Renal cortical epithelial cell (primary cell): ENCODE data around the gene SPACA4. TPM values are rescaled to one million over a fixed set of nuclear protein-coding genes. Genes with fewer than 3 reads are reported as not detected.

ENCODE experiments used
- DNase-seq: peaks from one replicate; pipeline ENCODE4 v3.0.0-alpha.2; 2011; ENCODE audit warnings: low read depth
- total RNA-seq: library from RNA; depleted of rRNA; stranded (reverse); fragments of >200 nt; gene quantifications from 2 replicates; pipeline ENCODE4 v1.2.3, GENCODE V29; 2014

SPACA4 gene
- total RNA-seq, 1 donor from 2014 or later, result not detected

DNA sequence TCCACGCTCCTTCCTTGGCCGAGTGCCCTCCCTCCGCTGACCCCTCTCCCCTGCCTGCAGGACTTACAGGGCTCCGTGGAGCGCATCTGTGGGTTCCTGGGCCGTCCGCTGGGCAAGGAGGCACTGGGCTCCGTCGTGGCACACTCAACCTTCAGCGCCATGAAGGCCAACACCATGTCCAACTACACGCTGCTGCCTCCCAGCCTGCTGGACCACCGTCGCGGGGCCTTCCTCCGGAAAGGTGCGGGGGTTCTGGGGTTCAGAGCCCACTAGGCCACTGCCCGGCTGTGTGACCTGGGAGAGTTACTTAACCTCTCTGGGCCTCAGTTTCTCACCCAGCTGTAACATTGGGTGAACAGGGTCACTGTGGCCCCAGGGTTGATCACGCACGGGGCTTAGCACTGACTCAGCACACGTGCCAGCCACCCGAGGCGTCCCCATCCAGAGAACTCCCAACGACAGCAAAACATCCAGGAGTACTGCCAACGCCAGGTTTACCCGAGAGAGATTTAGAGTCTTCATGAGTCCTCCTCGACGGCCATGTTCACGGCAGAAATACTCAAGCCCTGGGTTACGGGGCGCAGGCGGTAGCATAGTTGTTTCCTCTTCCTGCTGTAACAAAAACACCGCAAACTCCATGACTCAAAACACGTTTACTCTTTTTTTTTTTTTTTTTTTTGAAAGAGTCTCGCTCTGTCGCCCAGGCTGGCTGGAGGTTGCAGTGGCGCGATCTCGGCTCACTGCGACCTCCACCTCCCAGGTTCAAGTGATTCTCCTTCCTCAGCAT is 9.7 kb upstream of the SPACA4 start:
- DNase-seq, result peak; percentile 31

DNA sequence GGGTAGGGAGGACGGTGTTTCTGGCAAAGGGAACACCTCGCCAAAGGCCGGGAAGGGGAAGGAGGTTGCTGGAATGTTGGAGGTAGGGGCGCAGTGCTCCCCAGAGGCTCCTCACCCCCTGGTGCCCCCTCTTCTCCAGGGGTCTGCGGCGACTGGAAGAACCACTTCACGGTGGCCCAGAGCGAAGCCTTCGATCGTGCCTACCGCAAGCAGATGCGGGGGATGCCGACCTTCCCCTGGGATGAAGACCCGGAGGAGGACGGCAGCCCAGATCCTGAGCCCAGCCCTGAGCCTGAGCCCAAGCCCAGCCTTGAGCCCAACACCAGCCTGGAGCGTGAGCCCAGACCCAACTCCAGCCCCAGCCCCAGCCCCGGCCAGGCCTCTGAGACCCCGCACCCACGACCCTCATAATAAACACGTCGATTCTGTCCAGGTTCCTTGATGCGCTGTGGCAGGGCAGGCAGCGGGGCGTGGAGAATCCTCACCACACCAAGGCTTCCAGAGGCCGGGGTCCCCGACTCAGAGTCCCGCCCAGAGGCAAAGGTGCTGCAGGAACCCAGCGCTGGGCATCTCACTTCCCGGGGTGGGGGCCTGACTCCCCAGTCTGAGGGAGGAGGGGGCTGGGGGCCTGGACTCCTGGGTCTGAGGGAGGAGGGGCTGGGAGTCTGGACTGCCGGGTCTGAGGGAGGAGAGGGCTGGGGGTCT is 7.4 kb upstream of the SPACA4 start:
- DNase-seq, result no peak

DNA sequence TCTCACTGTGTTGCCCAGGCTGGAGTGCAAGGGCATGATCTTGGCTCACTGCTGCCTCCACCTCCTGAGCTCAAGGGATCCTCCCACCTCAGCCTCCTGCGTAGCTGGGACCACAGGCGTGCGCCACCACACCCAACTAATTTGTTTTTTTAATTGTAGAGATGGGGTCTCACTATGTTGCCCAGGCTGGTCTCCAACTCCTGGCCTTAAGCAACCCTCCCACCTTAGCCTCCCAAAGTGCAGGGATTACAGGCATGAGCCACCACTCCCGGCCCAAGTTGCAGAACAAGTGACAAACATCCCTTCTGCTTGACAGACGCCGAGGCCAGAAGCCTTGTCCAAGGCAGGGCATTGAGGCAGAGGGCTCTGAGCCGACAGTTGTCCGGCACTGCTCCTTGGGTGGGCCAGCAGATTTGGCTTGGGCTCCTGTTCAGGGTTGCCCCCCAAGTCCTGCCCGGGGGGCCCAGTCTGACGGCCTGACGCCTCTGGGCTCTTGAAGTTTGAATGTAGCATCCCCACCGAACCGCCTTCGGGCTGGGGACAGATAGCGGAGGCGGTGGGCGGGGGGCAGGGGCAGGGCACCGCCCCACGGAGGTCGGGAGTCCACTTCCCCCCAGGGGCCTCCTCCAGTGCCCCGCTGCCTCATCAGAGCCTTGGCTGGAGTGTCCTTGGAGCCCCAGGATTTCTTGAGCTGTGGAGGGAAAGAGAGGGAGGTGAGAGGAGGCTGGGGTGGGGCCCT is 5.7 kb upstream of the SPACA4 start:
- no peak for DNase-seq

DNA sequence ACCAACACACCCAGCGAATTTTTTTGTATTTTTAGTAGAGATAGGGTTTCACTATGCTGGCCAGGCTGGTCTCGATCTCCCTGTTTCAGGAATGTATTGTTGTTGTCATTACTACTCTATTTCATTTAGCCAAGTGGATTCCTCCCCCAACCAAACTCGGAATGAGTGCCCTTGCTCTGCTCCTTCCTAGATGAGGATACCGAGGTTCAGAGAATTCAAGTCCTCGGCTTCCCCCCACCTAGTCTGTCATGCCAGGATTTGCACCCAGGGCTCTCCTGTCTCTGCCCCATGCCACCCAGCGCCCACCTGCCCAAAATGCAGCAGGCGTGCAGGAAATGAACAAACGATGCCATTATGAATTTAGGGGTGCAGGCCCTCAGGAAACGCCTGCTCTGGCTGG is 3.5 kb upstream of the SPACA4 start:
- DNase-seq, result no peak

DNA sequence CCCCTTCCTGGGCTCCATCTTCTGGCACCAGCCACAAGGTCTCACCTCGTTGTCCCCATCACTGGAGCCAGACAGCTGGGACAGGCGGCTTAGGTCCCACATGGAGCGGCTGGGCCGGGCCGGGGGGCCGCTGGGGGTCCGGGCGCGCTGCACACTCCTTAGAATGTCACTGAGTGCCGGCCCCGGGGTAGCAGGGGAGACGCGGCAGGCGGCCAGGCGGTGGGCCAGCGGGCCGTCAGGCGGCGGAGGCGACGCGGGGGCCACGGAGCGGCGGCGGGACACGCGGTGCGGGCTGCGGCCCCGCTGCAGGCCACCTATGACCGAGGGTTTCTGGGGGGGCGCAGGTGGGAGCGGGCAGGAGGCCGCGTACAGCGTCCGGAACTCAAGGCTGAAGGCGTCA is 3.1 kb upstream of the SPACA4 start:
- DNase-seq, result no peak

DNA sequence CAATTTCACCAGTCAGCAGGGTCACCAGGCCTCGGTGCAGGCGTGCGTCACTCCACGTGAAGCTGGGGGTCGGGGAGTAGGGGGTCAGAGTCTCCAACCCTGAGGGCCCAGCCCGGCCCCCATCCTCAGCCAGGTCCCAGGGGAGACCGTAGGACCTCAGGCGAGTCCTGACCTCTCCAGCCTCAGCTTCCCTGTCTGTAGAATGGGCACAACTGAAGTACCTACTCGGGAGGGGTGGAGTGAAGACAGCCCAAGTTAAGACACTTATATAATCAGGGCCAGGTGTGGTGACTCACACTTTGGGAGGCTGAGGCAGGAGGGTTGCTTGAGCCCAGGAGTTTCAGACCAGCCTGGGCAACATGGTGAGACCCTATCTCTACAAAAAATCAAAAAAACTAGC is 2.7 kb upstream of the SPACA4 start:
- DNase-seq, result no peak

DNA sequence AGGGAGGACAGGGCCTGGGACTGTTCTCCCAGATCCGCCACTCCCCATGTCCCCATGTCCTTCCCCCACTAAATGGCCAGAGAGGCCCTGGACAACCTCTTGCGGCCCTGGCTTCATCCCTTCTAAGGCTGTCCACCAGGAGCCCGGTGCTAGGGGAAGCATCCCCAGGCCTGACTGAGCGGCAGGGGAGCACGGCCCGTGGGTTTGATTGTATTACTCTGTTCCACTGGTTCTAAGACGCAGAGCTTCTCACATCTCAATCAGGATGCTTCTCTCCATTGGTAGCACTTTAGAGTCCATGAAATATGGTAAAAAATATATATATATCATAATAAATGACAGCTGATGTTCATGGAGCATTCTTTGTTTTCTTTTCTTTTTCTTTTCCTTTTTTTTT is 815 bp downstream of the SPACA4 start:
- DNase-seq, result no peak

DNA sequence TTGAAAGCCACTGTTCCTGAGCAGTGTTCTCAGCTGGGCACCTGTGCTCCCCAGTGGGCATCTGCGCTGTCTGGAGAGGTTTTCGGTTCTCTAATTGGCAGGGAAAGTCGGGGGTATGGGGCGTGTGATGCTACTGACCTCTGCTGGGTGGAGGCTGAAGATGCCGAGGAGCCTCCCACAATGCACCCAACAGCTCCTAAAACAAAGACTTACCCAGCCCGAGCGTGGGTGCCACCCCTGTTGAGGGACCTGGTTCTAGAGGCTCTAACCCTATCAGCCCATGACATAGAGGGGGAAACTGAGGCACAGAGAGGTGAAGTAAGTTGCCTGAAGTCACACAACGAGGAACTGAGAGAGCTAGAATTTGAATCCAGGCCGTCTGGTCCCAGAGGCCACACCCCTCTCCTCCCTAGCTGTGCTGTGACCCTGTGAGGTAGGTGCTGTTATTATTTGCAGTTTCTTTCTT is 2.3 kb downstream of the SPACA4 start:
- no peak for DNase-seq

DNA sequence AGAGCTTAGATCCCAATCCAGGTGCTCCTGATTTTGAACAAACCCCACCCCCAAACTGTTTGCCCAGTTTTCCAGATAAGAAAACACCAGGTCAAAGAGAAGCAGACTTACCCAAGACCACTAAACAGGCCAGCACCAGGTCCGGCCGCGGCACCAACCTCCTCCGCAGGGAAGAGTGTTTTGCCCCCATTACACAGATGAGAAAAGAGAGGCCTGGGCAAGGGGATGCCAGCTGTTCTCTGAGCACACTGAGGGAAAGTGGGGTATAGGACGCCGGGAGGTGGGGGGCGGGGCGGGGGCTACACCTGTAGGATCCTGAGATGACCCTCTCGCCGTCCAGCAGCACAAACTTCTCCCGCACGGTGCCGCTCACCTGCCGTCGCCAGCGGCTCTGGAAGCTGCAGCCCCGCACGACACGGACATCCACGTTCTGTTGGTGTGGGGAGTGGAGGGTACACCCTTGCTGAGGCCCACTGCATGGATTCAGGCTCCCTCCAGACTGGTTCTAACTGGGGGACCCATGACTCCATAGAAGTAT is 3.1 kb downstream of the SPACA4 start:
- DNase-seq, result no peak

DNA sequence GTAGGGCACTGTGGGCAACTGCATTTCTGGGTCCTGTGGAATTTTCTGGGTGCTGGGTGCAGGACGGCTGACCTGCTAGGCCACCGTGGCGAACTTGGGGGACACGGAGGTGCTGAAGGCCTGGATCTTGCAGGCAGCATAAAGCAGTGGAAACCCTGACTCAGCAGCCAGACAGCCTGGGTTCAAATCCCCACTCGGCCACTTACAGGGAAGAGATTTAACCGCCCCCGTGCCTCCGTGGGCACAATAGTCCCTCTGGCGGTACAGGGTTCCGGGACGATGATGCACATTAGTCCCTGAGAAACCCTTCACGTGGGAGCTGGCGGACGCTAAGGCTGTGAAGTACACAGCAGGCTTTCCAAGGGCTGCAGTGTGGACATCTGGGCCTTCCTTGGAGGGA is 5.3 kb downstream of the SPACA4 start:
- DNase-seq, result no peak

DNA sequence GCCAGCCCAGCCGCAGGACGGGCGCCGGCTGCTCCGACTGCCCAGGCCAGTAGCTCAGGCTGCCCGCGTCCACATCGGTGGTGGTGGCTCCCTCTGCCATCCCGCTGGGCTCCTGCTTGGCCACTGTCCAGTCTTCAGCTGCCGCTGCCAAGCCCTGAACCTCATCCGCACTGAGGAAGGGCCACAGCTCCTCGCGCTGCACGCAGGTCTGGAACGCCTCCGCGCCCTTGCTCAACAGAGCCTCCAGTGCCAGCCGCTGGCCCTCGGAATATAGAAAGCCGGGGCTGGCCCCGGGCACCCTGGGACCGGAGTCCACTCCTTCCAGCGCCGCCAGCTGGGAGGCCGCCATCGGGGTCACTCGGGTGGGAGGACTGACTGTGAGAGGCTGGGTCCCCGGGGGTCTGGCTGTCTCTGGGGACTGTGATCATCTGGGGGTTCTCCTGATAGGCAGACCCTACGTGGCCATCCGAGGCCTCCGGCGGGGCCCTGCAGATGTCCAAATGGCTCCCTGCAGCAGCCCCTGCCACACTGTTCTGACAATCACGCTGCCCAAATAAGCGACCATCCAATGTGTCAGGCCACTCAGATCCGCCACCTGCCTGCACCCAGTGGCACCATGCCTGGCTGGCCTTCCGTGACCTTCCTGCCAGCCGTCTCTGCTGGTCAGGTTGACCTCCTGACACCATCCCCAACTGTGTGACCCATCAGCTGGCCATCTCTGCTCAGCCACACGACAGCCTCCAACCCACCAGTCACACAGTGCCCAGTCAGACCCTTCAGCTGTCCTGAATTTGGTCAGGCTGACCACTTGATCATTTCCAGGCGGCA is 6.7 kb downstream of the SPACA4 start:
- no peak for DNase-seq

DNA sequence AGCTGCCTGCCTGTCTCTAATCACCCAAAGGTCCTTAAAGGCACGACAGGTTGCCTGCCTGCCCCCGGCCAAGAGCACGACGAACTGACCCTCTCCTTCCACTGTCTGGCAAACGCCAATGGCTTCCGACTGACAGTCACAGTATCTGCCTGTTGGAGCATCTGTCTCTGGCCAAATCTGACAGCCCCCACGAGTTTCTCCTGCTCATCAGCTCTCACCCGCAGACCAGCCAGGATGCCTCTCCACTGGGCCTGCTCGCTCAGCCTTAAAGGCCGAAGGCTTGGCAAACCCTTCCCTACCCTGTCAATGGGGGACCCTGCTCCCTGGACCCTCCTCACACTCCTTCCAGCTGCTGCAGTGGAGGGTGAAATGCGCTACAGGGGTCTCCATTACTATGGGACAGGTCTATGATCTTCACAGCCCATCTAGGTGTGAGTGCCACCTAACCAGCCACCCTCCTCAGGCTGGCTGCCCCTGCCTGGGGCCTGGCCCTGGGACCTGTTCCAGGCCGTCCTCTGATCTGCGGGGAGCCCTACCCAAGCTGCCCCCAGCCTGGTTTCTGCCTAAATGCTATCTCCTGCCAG is 7.4 kb downstream of the SPACA4 start:
- no peak for DNase-seq

DNA sequence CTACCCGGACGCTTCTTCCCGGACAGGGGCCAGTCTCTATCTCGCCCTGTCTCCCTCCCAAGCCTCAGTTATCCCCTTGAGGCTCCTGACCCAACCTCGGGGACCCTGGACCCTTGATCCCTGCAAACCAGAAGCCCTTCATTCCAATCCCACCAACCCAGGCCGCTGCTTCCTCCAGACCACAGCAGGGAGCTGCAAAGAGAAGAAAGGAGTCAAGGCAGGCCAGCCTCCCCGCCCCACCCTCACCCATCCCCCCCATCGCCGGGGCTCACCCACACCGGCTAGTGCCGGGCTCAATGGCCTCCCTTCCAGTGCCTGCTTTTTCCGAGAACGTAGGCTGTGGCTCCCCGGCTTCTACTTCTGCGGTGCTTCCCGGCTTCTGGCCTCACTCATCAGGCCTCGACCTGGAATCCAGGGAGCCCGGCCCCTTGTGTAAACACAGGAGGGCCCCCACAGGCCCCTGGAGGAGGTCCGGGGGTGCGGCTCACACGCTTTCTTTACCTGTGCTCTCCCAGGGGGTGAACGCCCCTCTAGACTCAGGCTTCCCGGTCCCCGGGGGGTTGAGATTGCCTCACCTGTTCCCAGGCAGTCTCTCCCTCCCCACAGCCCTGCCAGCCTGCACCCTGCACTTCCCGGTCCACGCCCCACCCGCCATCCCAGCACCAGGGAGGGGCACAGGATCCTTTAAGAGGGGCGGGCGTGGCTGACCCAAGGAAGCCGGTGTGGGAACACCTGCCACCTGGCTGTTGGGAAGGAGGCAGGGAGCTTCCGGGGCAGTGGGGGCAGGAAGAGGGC is 8.1 kb downstream of the SPACA4 start, which contains the start of gene FAM83E:
FAM83E (minus strand) TSS at position 641 of the 795 bp plus-strand sequence. CDS start 1,704 bp downstream, outside the sequence.
- no peak for DNase-seq

DNA sequence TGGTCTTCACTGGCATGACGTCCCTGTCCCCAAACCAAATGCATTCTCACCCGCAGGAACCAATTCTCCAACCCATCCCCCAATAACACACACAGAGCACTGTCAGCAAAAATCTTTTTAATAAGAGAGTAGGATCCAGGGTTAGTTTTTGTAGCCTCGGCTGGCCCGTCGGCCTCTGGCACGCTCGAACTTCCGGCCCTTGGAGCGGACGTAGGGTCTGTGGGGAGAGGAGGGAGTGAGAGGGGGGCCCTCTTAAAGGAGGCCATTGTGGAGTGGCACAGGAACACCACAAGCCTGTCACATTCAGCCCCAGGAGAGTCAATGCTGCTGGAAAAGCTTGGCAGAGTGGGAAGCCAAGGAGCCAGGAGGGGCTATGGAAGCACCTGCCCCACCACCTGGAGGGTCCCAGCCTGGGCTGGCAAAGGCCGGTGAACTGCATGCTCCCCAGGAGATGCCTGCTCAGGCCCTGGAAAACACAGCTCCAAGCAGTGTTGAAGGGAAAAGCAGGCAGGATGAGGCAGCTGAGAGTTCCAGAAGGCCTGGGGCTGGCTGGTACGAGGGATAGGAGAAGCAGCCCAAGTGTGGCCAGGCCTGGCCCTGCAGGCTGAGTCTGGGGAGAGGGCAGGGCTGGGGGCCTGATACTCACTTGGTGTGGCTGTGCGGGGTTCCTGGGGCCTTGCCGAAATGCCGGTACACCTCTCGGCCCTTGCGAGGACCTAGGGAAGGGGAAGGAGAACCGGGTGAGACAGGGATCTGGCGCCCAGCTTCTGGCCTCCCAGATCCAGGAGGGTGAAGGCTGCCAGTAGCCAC is 8.9 kb downstream of the SPACA4 start:
- no peak for DNase-seq

DNA sequence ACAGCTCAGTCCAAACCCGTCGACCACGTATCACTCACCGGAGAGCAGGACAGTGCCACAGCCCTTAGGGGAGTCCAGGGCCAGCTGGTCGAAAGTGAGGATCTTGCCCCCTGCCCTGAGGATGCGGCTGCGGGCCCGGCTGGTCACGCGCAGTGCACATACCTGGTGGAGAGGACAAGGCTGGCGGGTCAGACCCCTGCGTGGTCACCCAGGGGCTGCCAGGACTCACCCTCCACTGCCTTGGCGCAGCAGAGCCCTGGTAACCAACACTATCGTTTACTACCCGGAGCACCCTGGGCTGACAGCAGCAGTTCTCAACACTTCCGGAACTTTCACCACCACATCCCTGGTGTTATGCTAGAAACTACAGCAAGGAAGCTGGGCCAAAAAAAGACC is 9.5 kb downstream of the SPACA4 start:
- no peak for DNase-seq

DNA sequence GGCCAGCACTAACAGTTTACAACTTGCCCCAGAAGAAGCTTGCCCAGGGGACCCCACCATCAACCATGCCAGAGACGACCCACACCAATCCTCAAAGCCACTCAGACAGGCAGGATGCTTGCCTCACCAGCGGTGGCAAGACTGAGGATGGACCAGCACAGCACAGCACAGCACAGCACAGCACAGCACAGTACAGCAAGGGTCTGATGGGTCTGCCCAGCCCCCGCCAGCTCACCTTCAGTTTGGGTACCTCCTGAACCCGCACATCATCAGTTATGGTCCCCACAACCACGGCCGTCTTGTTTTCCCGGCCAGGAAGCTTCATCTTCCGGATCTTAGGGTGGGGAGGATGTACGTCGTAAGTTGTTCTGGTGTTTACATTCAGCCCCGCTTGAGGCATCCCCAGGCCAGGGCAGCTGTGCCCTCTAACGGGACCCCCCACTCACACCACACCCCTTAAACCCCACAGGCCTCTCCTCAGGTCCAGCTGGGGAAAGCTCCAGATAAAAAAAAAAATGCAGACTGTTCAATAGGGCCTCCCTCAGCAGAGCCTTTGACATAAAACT is 10.0 kb downstream of the SPACA4 start:
- DNase-seq, result no peak

DNA sequence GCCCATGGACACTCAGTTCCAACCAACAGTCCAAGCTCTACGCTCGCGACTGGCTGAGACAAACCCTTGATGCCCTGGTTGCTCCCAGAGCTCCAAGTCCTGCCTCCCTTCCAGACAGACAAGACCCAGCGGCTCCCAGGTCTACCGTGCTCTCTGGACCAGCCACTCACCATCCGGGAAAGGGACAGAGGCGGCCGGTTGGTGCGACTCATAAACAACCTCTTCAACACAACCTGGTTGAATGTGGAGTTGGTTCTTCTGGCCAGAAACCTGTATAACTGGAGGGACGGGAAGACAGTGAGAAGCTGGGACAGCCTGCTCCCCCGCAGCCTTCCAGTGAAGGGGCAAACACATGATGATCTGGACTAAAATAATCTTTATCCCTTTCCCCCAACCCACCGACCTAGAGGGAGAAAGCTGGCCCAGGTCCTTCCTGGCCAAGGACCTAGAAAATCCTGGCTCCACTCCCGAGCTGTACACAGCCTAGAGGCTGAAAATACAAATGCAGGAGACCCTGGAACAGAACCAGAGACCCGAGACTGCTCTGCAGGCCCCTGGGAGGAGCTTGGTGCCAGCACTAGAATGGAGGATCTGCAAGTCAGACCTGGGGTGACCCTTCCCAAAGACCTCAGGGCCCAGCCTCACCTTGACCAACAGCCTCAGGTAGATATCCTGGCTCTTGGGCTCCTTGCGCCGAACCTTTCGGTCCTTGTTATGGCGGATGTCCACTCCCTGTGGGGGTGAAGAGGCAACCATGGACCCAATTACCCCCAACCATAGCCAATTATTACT is 10.8 kb downstream of the SPACA4 start:
- DNase-seq, result no peak

DNA sequence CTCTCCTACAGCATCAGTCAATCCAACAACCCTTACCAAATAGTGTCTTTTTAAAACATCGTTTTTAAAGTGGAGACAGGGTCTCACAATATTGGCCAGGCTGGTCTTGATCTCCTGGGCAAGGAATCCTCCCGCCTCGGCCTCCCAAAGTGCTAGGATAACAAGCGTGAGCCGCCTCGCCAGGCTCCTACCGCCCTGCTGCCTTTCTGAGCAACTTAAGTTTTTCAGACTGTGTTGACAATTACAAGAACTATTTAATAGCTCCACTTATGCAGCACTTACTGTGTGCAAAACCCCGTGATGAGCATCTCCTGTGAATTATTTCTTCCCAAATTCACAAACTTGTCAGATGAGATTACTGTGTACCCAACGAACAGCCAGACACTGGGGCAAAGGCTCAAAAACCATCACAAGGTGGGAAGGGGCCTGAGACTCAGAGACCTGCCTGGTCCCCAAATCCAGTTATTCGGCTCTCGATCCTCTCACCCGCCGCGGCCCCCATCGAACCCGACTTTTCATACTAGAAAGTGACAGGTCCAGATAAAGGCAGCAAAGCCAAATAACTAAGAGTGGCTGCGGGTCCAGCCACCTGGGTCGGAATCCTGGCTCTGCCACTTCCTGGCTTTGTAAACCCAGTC is 11.9 kb downstream of the SPACA4 start:
- DNase-seq, result no peak
